HG03108 (cell line): Measurements from ENCODE around the gene TMEM81.

Experiments used
- ATAC-seq: cut with Tn5 transposase; IDR thresholded peaks from one replicate; pipeline ENCODE4 v1.9.1; 2021; ENCODE audit warnings: moderate library complexity; ENCODE audit not compliant: unreplicated experiment

The TMEM81 gene

DNA sequence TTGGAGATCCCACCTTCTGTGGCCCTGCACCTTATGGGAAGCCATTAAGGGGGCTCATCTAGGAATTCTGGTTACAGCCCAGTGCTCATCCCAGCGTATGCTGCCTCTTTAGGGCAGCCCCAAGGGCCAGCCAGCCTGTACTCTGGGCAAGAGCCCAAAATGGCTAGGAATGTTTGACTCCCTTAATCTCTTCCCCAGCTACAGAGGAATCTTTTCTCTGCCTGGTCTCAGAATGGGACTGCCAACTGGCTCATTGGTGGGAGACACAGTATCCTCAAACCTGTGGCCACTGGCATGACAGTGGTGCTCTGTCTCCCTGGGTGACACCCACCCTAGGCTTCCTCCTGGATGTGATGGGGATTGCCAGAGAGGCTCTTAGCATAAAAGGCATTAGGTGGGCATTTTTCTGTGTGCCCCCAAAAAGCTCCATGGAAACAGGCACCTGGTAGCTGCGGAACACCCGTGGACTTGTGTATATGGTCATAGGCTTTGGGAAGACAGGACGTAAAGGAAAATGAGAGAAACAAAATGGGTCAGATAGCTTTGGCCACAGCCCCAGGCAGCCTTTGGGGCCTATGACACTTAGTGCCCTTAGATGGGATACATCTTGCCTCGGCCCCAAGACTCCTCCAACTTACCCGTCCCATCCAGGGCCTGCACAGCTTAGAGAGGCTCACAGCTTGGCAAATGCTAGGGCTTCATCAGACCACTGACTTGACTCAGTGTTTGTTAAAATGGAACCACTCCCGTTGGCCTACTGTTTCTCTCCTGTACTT lies 6.9 kb downstream of the TMEM81 start:
- no peak for ATAC-seq

GRCh38 chr1:205076245-205076761 lies 8.0 kb downstream of the TMEM81 start:
- ATAC-seq = no peak

DNA sequence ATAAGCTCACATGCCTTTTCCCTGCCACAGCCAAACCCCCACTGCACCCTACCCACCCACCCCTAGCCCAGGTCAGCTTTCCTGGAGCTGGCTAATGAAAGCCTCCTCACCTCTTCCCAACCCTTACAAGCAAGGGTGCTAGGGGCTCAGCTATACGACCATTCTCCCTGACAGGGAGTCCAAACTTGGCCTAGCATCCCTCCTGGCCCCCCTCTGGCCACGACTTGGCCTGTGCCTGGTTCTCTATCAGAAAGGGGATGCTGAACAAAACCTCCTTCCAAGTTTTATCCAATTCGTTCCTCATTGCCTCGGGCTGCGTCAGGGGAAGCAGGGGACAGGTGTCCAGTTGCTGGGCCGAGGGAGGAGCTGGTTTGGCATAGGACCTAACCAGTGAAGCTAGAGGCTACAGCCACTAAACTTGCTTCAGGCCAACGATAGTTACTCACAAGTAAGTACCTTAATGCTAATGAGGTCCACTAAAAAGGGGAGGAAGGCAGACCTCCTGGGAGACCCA lies 8.6 kb downstream of the TMEM81 start:
- ATAC-seq = no peak

DNA sequence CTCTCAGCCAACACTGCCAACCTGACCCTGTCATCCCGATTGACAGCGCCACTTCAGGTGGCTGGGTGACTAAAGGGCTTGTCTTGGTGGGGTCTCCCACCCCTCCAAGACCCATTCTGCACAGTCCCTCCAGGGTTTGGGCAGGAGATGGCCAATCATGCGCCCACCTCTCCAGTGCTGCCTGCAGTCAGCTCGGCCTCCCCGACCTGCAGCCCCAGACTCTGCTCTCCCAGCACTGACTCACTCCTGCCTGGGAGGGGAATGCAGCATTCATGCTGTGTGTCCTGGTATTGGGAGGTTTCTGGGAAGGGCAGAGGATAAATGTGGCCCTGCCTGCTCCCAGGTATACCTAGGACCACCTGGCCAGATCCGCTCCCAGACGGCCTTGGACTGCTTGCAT lies 9.7 kb downstream of the TMEM81 start:
- ATAC-seq = no peak

- no peak for ATAC-seq
These were observed 10.2 kb downstream of the TMEM81 start for GRCh38 chr1:205074084-205074483.

DNA sequence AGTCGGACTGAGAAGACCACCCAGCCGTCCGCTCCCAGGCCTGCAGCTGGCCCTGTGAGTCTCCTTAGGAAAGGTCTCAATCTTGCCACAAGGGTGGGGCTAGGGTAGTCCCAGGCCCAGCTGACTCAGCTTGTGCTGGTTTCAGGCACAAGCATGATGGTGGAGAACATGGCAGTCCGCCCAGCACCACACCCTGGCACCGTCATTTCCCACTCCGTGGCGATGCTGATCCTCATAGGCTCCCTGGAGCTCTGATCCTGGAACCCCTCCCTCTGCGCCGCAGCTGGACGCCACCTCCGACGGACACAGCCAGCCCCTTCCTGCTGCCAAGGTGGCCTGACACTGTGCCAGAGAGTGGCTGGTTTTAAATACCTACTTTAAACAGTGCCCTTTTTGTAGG lies 10.7 kb downstream of the TMEM81 start:
- no peak for ATAC-seq

DNA sequence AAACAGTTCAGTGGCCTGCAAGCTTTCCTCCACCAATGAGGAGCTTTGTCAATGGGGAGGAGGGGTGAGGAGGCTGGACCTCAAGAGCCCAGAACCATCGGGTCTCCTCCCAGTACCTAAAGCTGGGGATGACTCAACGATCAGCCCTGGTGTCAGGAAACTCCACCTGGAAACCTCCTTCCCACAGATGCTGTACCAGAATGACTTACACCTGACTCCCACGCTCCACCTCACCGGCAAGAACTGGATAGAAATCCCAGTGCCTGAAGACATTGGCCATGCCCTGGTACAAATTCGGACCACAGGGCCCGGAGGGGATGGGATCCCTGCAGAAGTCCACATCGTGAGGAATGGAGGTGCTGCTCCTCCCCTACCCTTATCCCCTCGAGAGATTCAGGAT lies 11.4 kb downstream of the TMEM81 start:
- no peak for ATAC-seq

DNA sequence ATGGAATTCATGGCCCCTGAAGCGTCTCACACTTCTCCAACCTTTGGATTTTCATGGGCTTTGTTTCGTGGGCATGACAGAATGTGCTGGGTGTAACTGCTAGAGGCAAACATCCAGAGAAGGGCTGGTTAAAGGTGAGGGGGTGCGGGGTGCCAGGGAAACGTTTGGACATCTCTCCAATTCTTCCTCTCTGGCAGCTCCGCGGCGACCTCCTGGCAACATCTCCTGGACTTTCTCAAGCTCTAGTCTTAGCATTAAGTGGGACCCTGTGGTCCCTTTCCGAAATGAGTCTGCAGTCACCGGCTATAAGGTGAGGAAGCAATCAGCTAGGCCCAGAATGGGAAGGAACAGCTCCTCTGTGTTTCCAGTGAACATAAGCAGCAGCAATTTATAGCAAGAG lies 12.0 kb downstream of the TMEM81 start:
- no peak for ATAC-seq

- ATAC-seq = no peak
These were observed 12.5 kb downstream of the TMEM81 start for GRCh38 chr1:205071801-205072200.

- no peak for ATAC-seq
These were observed 13.2 kb downstream of the TMEM81 start for GRCh38 chr1:205071028-205071409.

DNA sequence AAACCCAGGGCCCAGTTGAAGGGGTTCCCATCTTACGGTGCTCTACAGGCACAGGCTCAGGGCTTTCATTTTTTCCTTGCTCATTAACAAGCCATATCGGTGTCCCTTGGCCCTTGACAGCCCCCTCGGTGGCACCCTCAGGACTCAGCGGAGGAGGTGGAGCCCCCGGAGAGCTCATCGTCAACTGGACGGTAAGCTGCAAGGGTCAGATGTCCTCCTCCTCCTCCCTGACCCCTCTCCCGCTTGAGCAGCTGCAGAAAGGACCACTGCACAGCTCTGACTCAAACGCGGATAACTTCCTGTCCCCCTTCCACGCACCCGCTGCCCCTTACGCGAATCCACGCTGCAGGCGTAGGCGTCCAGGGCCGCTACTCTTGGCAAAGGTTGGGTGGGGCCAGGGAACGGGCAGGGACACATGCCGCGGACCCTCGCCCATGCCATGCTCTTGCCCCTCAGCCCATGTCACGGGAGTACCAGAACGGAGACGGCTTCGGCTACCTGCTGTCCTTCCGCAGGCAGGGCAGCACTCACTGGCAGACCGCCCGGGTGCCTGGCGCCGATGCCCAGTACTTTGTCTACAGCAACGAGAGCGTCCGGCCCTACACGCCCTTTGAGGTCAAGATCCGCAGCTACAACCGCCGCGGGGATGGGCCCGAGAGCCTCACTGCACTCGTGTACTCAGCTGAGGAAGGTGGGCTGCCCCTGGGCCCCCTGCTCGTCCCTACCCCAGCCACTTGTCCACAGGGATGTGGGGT lies 14.7 kb downstream of the TMEM81 start:
- ATAC-seq = no peak

DNA sequence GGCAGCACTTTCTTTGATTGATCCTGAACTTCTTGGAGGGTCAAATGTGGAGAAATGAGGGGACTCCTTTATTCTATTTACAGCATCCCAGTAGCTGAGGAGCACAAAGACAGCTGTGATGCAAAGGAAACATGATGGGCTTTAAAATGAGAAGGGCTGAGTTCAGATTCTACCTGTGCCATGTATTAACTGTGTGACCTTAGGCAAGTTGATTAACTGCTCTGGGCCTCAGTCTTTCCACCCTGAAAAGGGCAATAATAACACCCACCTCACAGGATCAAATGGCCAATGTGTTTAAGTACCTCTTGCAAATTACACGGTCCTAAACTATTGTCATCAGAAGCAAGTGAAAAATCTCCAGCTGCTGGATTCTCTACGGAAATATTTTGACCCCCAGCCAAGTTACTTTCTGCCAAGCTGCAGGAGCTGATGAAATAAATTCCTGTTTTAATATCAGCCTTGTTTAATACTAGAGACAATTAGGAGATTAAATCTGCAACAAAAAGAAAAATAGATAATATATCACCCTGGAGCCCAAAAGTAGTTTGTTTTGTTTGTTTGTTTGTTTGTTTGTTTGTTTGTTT lies 15.7 kb downstream of the TMEM81 start:
- no peak for ATAC-seq

DNA sequence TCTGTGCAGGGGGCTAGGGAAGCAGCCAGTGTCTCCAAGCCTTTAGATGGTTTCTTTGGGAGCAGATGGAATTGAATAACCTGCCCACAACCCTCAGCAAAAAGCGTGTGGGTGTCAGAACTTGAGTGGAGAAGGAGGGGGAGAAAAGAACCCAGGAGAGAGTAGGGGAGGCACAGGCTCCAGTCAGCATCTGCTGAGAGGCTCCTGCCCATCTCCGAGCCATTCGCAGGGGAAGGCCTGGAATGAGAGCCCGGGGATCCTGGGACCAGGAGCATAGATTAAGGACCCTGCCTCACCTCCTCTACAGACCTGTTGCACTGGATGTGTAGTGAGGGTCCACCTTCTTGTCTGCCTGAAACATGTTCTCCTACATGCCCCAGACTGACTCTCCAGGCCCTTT lies 16.3 kb downstream of the TMEM81 start:
- no peak for ATAC-seq

- no peak for ATAC-seq
These were observed 17.2 kb downstream of the TMEM81 start for GRCh38 chr1:205067031-205067430.

DNA sequence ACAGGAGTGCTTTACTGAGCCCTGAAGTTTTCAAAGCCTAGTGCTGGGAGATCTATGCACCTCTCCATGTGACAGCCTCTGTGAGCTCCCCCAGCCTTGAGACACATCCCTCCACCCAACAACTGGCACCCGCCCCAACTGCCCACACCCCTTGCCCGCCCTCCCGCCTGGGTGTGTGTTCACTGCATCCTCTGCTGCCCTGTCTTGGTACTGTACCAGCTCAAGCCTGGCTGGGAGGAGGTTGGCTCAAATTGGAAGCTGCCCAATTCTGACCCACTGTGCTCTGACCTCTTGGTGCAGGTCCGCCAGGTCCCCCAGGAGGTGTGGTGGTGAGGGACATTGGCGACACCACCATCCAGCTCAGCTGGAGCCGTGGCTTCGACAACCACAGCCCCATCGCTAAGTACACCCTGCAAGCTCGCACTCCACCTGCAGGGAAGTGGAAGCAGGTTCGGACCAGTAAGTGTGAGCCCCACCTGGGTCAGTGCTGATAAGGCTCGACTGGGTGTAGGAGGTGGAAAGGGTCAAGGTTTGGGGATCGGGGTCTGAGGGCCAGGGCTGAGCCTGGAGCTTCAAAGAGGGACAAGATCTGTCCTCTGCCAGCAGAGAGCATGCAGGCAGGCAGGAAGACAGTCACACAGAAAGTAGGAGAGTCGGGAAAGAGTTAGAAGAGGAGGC lies 18.0 kb downstream of the TMEM81 start:
- no peak for ATAC-seq

DNA sequence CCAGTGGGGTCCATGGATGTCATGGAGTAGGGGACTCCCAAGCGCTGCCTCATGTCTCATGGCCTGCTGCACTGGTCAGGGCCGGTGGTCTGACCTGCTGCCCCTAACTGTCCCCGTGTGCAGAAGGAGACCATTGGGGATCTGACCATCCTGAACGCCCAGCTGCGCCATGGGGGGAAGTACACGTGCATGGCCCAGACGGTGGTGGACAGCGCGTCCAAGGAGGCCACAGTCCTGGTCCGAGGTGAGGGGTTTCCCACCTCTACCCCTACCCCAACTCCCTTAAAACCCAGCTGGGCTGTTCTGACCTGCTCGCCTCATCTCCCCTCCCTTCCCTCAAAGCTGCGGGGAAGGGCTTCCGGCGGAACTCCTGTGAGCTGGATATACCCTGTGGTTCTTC lies 18.6 kb downstream of the TMEM81 start:
- no peak for ATAC-seq

- ATAC-seq = no peak
These were observed 19.4 kb downstream of the TMEM81 start for GRCh38 chr1:205064741-205065316.

DNA sequence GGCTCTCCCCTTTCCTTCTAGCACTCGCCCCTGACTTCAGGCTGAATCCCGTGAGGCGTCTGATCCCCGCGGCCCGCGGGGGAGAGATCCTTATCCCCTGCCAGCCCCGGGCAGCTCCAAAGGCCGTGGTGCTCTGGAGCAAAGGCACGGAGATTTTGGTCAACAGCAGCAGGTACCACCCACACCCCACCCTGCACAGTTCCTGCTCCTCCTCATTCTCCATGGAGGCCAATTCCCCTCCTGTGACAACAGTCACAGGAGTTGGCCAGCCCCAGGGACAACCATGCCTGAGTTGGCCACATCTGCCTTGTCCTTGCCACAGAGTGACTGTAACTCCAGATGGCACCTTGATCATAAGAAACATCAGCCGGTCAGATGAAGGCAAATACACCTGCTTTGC lies 20.0 kb downstream of the TMEM81 start:
- no peak for ATAC-seq

GRCh38 chr1:205062895-205063294 lies 21.4 kb downstream of the TMEM81 start:
- ATAC-seq = no peak

DNA sequence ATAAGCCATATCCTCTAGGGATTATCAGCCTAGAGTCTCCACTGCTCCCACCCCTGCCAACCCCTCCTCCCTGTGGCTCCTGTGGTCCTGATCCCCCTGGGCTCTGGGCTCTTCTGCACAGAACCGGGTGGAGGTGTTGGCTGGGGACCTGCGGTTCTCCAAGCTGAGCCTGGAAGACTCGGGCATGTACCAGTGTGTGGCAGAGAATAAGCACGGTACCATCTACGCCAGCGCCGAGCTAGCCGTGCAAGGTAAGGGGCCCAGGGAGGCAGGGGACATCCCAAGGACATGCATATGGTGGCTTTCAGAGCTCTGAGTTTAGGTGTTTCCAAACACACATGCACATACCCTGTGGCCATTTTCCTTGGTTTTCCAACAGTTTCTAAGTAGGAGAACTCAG lies 21.9 kb downstream of the TMEM81 start:
- ATAC-seq = no peak

DNA sequence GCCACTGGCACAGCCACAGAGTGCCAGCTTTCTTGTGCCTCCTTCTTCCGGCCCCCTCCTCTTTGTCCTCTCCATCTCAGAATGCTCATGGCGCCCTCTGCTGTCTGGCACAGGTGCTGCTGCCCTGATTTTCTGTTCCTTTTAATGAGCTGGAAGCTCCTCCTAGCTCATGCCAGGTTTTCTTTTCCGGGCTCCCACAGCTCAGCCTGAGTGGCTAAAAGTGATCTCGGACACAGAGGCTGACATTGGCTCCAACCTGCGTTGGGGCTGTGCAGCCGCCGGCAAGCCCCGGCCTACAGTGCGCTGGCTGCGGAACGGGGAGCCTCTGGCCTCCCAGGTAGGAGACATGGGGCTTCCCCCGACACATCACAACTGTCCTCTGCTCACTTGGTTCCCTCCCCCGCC lies 22.6 kb downstream of the TMEM81 start:
- no peak for ATAC-seq
